PC-3 (cell line): ENCODE data around the gene IFIT1.

Experiments used
- EZH2 ChIP-seq: fragments of 300-600 bp; sonication (generic); IDR thresholded peaks from one replicate; pipeline ENCODE4 v1.6.1; 2017; ENCODE audit warnings: antibody characterized with exemption, mild to moderate bottlenecking, low read length; ENCODE audit not compliant: unreplicated experiment
- EZH2phosphoT487 ChIP-seq: fragments of 300-600 bp; sonication (generic); IDR thresholded peaks from 2 replicates; pipeline ENCODE4 v1.6.1; 2018; ENCODE audit warnings: mild to moderate bottlenecking, antibody characterized with exemption, low read length, borderline replicate concordance
- TF ChIP-seq, protein P1 (sequence below): fragments of 300-600 bp; sonication (generic); conservative IDR thresholded peaks from 2 replicates; pipeline ENCODE4 v1.5.1; 2017; ENCODE audit warnings: antibody characterized with exemption, low read depth, mild to moderate bottlenecking, low read length

DNA sequence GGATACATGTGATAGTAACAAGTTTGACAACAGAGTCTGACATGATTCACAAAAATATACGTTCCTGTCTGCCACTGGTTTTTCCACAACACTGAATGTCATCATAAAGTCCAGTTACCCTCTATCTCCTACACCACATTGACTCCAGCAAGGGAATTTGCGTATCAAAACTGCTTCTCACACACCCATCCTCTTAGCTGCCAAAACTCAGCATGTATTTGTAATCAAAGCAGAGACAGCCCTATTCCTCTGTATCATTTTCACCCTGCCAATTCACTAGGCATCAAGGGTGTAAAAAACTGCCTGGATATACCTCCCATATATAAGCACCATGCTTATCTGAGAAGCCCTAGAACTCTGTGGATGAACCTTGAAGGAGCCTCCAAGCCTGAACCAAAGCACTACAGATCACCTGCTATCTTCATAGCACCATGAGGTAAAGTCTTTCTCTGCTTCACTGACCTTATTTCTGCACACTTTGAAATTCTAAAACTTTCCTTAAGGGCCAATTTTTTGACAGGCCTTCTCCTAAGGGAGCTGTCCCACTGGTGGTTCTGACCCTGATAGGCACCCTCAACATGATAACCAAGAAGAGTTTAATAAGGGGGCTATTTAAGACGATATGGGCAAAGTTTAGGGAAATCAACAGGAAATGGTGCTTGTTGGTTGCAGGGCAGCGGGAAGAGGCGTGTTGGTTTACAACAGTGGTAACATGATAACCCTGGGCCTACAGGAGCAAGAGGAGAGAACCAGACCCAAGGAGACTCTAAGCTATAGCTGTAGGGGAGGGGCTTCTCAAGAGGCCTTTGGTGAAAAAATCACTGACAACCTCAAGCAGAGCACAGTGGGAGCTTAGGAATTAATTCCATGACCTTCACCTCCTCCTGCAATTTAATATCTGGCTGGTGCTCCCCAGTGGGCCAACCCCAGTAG lies 14.5 kb upstream of the IFIT1 start, which contains the start of gene IFIT1B:
- TF ChIP-seq, protein P1, sequence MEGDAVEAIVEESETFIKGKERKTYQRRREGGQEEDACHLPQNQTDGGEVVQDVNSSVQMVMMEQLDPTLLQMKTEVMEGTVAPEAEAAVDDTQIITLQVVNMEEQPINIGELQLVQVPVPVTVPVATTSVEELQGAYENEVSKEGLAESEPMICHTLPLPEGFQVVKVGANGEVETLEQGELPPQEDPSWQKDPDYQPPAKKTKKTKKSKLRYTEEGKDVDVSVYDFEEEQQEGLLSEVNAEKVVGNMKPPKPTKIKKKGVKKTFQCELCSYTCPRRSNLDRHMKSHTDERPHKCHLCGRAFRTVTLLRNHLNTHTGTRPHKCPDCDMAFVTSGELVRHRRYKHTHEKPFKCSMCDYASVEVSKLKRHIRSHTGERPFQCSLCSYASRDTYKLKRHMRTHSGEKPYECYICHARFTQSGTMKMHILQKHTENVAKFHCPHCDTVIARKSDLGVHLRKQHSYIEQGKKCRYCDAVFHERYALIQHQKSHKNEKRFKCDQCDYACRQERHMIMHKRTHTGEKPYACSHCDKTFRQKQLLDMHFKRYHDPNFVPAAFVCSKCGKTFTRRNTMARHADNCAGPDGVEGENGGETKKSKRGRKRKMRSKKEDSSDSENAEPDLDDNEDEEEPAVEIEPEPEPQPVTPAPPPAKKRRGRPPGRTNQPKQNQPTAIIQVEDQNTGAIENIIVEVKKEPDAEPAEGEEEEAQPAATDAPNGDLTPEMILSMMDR: no peak
- TF ChIP-seq EZH2 (no peak), EZH2phosphoT487 (no peak)
